GM19193 (cell line): Measurements from ENCODE around the gene ACTN3.

Experiments
- POLR2A ChIP-seq: IDR thresholded peaks from 4 replicates; pipeline ENCODE4 v1.6.1; 2011; ENCODE audit not compliant: insufficient read depth, insufficient read length; ENCODE audit errors: extremely low read depth

The ACTN3 gene

GRCh38 chr11:66600219-66600618 is 53.5 kb downstream of the ACTN3 start:
- TF ChIP-seq POLR2A: no peak

DNA sequence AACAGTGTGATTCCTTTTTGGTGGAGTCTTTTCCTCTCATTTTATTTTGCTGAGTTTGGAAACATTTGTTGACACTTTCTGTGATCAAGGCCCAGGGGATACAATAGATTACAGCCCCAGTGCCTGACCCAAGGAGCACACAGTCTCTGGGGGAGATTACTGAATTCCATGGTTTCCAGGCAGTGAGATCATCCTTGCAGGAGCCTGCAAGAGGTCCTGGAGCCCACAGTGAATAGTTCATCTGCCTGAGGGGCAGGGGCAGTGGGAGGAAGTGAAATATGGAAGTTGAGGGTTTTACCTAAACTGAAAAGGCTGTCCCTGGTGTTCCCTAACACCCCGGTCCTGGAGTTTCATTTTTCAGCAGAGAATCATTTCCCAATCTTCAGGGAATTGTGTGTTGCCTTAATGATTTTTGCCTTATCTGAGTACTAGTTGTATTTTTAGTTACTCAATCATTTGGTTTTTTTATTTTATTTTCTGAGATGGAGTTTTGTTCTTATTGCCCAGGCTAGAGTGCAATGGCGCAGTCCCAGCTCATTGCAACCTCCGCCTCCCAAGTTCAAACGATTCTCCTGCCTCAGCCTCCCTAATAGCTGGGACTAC is 54.0 kb downstream of the ACTN3 start:
- no peak for TF ChIP-seq POLR2A

- TF ChIP-seq POLR2A: no peak
Observed at GRCh38 chr11:66603072-66603471, 56.4 kb downstream of the ACTN3 start.

DNA sequence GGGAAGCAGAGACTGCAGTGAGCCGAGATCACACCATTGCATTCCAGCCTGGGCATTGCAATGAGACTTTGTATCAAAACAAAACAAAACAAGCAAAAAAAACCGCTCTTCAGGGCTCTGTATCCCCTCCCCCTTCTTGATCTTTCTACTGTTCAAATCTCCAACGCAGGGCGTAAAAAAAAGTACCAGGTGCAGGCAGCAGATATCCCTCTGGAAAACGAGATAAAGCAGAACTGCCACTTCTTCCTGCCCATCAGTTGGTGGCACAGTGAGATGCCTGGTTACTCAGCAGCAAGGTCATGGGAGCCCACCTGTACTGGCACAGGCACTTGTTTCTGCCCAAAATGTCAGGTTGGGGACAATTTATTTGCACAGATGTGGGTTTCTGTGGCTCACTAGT is 57.5 kb downstream of the ACTN3 start:
- no peak for TF ChIP-seq POLR2A

GRCh38 chr11:66607126-66607834 is 60.6 kb downstream of the ACTN3 start:
- no peak for TF ChIP-seq POLR2A

DNA sequence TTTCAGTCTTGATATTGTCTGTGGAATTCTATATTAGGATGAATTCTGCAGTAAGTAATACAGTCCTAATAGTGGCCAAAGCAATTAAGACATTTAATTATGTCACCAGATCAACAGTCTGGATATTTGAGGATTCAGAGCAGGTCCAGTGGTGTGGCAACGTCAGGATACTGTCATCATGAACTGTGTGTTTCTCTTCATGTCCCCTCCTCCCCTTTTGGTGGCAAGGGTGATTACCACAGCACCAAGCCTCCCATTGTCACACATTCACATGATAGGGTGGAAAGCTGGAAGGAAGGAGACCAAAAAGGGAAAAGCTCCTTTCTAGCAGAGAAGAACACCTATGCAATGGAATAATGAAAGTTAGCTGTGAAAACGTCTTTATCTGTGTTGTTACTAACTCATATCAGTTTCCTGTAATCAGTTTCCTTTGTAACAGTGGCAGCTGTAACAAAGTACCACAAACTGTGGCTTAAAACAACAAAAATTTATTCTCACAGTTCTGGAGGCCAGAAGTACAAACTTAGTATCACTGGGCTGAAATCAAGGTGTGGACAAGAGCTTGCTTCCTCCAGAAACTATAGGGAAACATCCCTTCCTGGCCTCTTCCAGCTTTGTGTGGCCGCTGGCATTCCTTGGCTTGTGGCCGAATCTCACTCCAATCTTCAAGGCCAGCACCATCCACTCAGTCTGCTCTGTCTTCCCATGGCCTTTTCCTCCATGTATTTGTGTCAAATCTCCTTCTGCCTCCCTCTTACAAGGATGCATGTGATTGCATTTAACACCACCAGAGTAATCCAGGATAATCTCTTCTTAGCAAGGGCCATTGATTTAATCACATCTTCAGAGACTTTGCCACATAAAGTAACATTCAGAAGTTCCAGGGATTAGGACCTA is 63.3 kb downstream of the ACTN3 start:
- TF ChIP-seq POLR2A: no peak

GRCh38 chr11:66612458-66612857 is 65.8 kb downstream of the ACTN3 start:
- no peak for TF ChIP-seq POLR2A
